Effector memory CD4-positive, alpha-beta T cell (primary cell): ENCODE data around the gene CFAP43.
A peak's percentile ranks its signal among the peaks of the same experiment; 100 is the strongest.

Source experiments
- DNase-seq, 3 donors: peaks; one replicate each; pipeline ENCODE4 v3.0.0-alpha.2; 2020
- H3K27ac ChIP-seq: 2 replicates; pipeline ENCODE4 v1.7.0; 2013; ENCODE audit warnings: mild to moderate bottlenecking, low read length, moderate library complexity; ENCODE audit not compliant: insufficient read depth, poor library complexity, severe bottlenecking
- H3K27me3 ChIP-seq: replicated peaks from 2 replicates; pipeline ENCODE4 v1.7.0; 2013; ENCODE audit warnings: mild to moderate bottlenecking, low read length; ENCODE audit not compliant: insufficient read depth, control insufficient read depth, poor library complexity, severe bottlenecking
- H3K36me3 ChIP-seq: 2 replicates; pipeline ENCODE4 v1.7.0; 2013; ENCODE audit warnings: mild to moderate bottlenecking, low read length, moderate library complexity; ENCODE audit not compliant: control insufficient read depth, insufficient read depth
- H3K4me1 ChIP-seq: 2 replicates; pipeline ENCODE4 v1.7.0; 2013; ENCODE audit warnings: low read length, mild to moderate bottlenecking; ENCODE audit not compliant: control insufficient read depth, insufficient read depth, poor library complexity, severe bottlenecking
- H3K4me3 ChIP-seq: 2 replicates; pipeline ENCODE4 v1.7.0; 2013; ENCODE audit warnings: low read length, low read depth, mild to moderate bottlenecking; ENCODE audit not compliant: insufficient read depth, poor library complexity, severe bottlenecking
- H3K9me3 ChIP-seq: 2 replicates; pipeline ENCODE4 v1.7.0; 2013; ENCODE audit warnings: mild to moderate bottlenecking, low read length, moderate library complexity; ENCODE audit not compliant: control insufficient read depth

CFAP43 gene

DNA sequence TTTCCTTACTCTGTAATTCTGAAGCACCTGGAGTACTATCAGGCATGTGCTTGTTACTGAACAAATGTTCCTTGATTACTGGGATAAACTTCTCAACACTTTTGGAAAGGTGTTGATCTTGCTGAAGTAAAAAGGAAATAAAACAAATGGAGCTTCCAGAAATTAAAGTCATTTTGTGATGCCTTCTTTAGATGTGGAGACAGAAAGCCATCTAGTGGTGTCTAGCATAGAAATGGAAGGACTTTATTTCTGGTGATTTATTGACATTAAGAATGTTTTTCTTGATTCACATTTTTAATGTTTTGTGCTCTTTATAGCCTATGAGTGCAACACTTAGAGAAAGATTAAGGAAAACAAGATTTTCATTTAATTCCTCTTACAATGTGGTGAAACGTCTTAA, 108.8 kb downstream of the CFAP43 start:
- Histone ChIP-seq H3K9me3 (no peaks in the 10 kb centered on the region), H3K4me1 (peaks cover 13% of the 10 kb centered on the region), H3K36me3 (no peaks in the 10 kb centered on the region), H3K27ac (no peak overlapping the region), H3K4me3 (no peak overlapping the region), H3K27me3 (no peaks in the 10 kb centered on the region)
- DNase-seq: no peak

- Histone ChIP-seq H3K27me3 (no peaks in the 10 kb centered on the region), H3K4me1 (peaks cover 13% of the 10 kb centered on the region), H3K4me3 (peak overlapping the region; percentile 92), H3K9me3 (no peaks in the 10 kb centered on the region), H3K27ac (peak overlapping the region; percentile 100), H3K36me3 (no peaks in the 10 kb centered on the region)
- no peak for DNase-seq
Measured at GRCh38 chr10:104122225-104123107, 109.7 kb downstream of the CFAP43 start.

DNA sequence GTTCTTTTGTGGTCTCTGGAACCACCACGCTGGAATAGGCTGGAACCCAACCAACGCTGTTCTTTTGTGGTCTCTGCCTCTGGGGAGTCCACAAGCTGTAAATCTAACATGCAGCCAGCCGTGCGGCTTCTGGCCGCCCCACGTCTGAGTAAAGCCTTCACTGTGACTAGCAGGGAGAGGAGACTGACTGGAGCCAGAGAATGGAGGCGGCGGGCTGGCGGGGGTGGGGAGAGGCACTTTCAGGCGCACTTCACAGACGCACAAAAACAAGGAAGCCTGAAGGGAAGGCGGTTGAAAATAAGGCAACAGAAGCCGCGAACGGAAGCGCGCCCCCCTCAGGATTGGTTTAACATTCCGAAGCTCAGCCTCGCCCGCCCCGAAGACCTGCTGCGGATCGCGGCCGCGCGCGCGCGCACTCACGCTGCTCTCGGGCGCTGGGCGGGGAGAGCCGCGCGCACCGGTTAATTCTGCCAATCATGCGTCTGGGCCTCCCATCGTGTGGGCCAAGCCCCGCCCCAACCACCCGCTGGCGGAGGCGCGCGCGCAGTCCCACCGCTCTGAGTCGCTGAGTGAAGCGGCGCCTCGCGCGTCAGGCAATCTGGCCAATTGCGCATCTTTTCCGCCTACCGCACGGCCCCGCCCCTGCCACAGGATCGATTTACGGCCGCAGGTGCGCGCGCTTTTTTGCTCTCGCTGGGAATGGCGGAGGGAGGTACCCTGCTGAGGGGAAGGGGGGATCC, 110.5 kb downstream of the CFAP43 start, which contains the start of gene SFR1:
Gene SFR1, plus strand, starts transcription at position 687 of the 740 bp plus-strand sequence. Its CDS starts 13 bp downstream, at position 700.
- peaks cover 13% of the 10 kb centered on the region for H3K4me1 ChIP-seq
- H3K27me3 ChIP-seq: no peaks in the 10 kb centered on the region
- peak within 1 kb of the TSS; percentile 100 for H3K27ac ChIP-seq
- H3K4me3 ChIP-seq: peak within 1 kb of the TSS; percentile 92
- DNase-seq: peak; percentile 98 to 99 (median 99)
- no peaks in the 10 kb centered on the region for H3K36me3 ChIP-seq
- no peaks in the 10 kb centered on the region for H3K9me3 ChIP-seq

DNA sequence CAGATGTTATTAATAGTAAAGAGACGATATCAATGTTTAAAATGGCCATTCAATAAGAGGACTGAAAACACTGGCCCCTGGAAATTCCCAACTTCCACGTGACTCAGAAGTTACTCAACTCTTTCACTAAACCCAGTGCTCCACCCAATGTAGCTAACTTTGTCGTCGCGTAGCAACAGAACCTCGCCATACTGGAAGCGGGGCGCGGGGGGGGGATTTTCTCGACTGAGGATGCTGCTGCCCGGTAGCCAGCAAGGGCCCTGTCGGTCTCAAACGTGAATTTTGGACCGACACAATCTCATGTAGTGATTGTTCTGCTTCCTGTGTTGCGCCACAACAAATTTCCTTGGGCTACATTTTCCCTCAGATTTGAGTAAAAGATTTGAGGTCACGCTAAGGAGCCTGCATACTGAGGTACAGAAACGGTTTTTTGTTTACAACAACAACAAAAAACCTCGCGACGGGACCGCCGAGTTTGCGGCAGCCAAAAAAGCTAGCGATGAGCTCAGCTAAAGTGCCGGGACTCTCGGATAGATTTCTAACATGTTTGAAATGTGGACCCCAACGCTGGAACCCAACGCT, 111.2 kb downstream of the CFAP43 start:
- H3K36me3 ChIP-seq: no peaks in the 10 kb centered on the region
- H3K27ac ChIP-seq: peak overlapping the region; percentile 100
- peak overlapping the region; percentile 86 for H3K4me3 ChIP-seq
- no peaks in the 10 kb centered on the region for H3K27me3 ChIP-seq
- no peaks in the 10 kb centered on the region for H3K9me3 ChIP-seq
- peaks cover 13% of the 10 kb centered on the region for H3K4me1 ChIP-seq
- DNase-seq: peak; percentile 85 to 91 (median 90)

- Histone ChIP-seq H3K9me3 (no peaks in the 10 kb centered on the region), H3K4me1 (peaks cover 13% of the 10 kb centered on the region), H3K27me3 (no peaks in the 10 kb centered on the region), H3K4me3 (peak overlapping the region; percentile 86), H3K36me3 (no peaks in the 10 kb centered on the region), H3K27ac (peak overlapping the region; percentile 100)
- DNase-seq: no peak
Measured at GRCh38 chr10:104120512-104120902, 111.7 kb downstream of the CFAP43 start.

DNA sequence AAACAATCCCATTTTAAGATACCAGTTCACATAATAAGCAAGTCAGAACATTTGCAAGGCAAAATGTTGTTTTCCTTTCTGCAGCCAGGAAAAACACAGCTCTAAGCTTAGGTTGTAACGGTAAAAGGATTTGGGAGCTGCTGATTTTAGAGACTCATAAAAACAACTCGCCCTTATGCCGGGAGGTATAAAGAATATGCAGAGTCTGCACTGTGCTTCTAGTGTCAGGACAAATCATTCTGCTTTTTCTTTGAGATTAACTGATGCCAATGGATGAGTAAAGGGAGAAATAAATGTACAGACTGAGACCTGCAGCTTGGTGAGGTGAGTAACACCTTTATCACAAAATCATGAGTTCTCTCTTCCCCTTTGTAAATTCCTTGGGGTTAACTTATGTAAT, 112.2 kb downstream of the CFAP43 start:
- no peaks in the 10 kb centered on the region for H3K27me3 ChIP-seq

GRCh38 chr10:104117839-104118323, 114.3 kb downstream of the CFAP43 start:
- H3K27ac ChIP-seq: no peak overlapping the region
- no peaks in the 10 kb centered on the region for H3K27me3 ChIP-seq
- no peaks in the 10 kb centered on the region for H3K9me3 ChIP-seq
- H3K36me3 ChIP-seq: no peaks in the 10 kb centered on the region
- DNase-seq: no peak
- peaks cover 12% of the 10 kb centered on the region for H3K4me1 ChIP-seq
- no peak overlapping the region for H3K4me3 ChIP-seq

More for the DNA sequence above, 112.2 kb downstream of the CFAP43 start:
- Histone ChIP-seq H3K4me1 (peaks cover 13% of the 10 kb centered on the region), H3K27ac (peak overlapping the region; percentile 100), H3K36me3 (no peaks in the 10 kb centered on the region), H3K9me3 (no peaks in the 10 kb centered on the region), H3K4me3 (no peak overlapping the region)
- no peak for DNase-seq

DNA sequence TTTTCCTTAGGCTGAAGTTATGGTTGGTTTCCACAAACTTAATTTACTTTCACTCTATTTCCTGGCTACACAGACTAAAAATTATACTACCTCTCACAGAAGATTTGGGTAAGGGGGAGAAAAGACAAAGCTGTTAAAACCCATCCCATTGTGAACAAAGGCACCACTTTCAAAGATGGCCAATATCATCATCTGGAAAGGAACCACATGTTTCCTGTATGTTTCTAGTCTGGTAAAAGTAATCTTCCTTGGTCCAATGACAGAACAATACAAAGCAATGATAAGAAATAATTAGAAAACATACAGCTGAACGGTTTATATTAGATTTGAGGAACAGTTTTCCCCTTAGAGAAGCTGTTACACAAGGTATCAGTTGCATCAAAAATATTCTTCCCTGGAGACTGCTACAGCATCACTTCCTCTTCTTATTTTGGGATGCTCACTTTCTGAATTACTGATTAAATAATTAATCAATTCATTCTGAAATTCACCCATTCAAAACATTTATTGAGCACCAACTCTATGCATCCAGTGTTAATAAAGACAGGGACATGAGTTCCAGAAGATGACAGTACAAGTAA, 118.7 kb downstream of the CFAP43 start:
- no peaks in the 10 kb centered on the region for H3K4me1 ChIP-seq

GRCh38 chr10:104109908-104110662, 122.1 kb downstream of the CFAP43 start:
- H3K4me1 ChIP-seq: no peaks in the 10 kb centered on the region
- H3K4me3 ChIP-seq: no peak overlapping the region
- H3K36me3 ChIP-seq: no peaks in the 10 kb centered on the region
- no peaks in the 10 kb centered on the region for H3K9me3 ChIP-seq
- no peak overlapping the region for H3K27ac ChIP-seq
- H3K27me3 ChIP-seq: no peaks in the 10 kb centered on the region
- no peak for DNase-seq

More for the DNA sequence above, 118.7 kb downstream of the CFAP43 start:
- no peak for DNase-seq
- Histone ChIP-seq H3K27ac (no peak overlapping the region), H3K36me3 (no peaks in the 10 kb centered on the region), H3K27me3 (no peaks in the 10 kb centered on the region), H3K4me3 (no peak overlapping the region), H3K9me3 (no peaks in the 10 kb centered on the region)
